Endothelial cell of umbilical vein (primary cell): Measurements from ENCODE around the gene LDHAL6B. TPM values are rescaled to one million over a fixed set of nuclear protein-coding genes. Genes with fewer than 3 reads are reported as not detected.

Experiments used
- Bru-seq: library from RNA; stranded (reverse); fragments of 400-500 nt; gene quantifications from one replicate; lab custom pipeline; 2021; lab: Mats Ljungman, UMichigan
- BruChase-seq, 2 experiments: library from RNA; stranded (reverse); fragments of 400-500 nt; gene quantifications; one replicate each; lab custom pipeline; 2021; lab: Mats Ljungman, UMichigan
- BruUV-seq: library from RNA; stranded (reverse); fragments of 400-500 nt; replicated peaks from 2 replicates; lab custom pipeline; 2021; lab: Mats Ljungman, UMichigan
- CTCF ChIA-PET: fragments of 300-600, 350-600 bp; sonication (Branson Sonifier 250); formaldehyde crosslinking; loops from one replicate; lab custom pipeline; 2021; ENCODE audit warnings: antibody characterized with exemption, inconsistent platforms; lab: Charles Lee
- POLR2A ChIA-PET: fragments of 300-600, 350-600 bp; sonication (Branson Sonifier 250); formaldehyde crosslinking; loops from one replicate; lab custom pipeline; 2021; ENCODE audit warnings: antibody characterized with exemption, inconsistent platforms; lab: Charles Lee
- DNase-seq: peaks from one replicate; pipeline ENCODE4 v3.0.0-alpha.2; 2011; ENCODE audit warnings: low read depth, low spot score
- FAIRE-seq: peaks from 2 replicates; lab custom pipeline; 2011; peaks lifted over from hg19 to GRCh38; lab: Jason Lieb, UNC
- H2AFZ ChIP-seq: 2 replicates; pipeline ENCODE4 v1.6.0; 2012; ENCODE audit warnings: low read depth, low read length, control low read depth, inconsistent platforms
- H3K27ac ChIP-seq: 2 replicates; pipeline ENCODE4 v1.5.1; 2011; ENCODE audit warnings: low read depth, mild to moderate bottlenecking, control low read depth, low read length, moderate library complexity; ENCODE audit not compliant: insufficient read depth
- H3K27me3 ChIP-seq, 2 experiments: 2 replicates each; pipeline versions ENCODE4 v1.6.0 to v1.6.1; 2011; ENCODE audit warnings: low read length in 2 of 2, mixed read lengths in 1 of 2; ENCODE audit not compliant: control insufficient read depth in 2 of 2, insufficient read depth in 2 of 2
- H3K36me3 ChIP-seq, 2 experiments: 2 replicates in 1 of 2; 3 replicates in 1 of 2; pipeline ENCODE4 v1.5.1; 2011; ENCODE audit warnings: low read length in 2 of 2, mild to moderate bottlenecking in 1 of 2, moderate library complexity in 1 of 2; ENCODE audit not compliant: control insufficient read depth in 2 of 2, insufficient read depth in 2 of 2; ENCODE audit errors: extremely low read depth in 1 of 2
- H3K4me1 ChIP-seq: 3 replicates; pipeline ENCODE4 v1.5.1; 2011; ENCODE audit warnings: mild to moderate bottlenecking, low read length; ENCODE audit not compliant: control insufficient read depth, insufficient read depth; ENCODE audit errors: extremely low read depth
- H3K4me2 ChIP-seq: 2 replicates; pipeline ENCODE4 v1.6.1; 2011; ENCODE audit warnings: low read length, control low read depth, mixed read lengths; ENCODE audit not compliant: insufficient read depth
- H3K4me3 ChIP-seq, 3 experiments: fragments of 200-600 bp in 1 of 3; sonication (generic), shearing (Covaris generic) in 1 of 3; replicated peaks in 1 of 3; 2 replicates each; pipeline ENCODE4 v1.5.1; 2011 to 2016; ENCODE audit warnings: control low read depth in 3 of 3, low read length in 3 of 3, mild to moderate bottlenecking in 2 of 3, inconsistent platforms in 1 of 3, low read depth in 1 of 3, moderate library complexity in 1 of 3; ENCODE audit not compliant: insufficient read depth in 1 of 3
- H3K79me2 ChIP-seq: 2 replicates; pipeline ENCODE4 v1.6.0; 2012; ENCODE audit warnings: low read length, inconsistent platforms; ENCODE audit not compliant: control insufficient read depth, insufficient read depth
- H3K9ac ChIP-seq: replicated peaks from 2 replicates; pipeline ENCODE3; 2011; ENCODE audit warnings: low read length, control low read depth; ENCODE audit not compliant: insufficient read depth; ENCODE audit errors: extremely low read depth
- H3K9me1 ChIP-seq: replicated peaks from 3 replicates; pipeline ENCODE4 v1.6.0; 2011; ENCODE audit warnings: mild to moderate bottlenecking, low read length; ENCODE audit not compliant: control insufficient read depth, insufficient read depth; ENCODE audit errors: extremely low read depth
- H3K9me3 ChIP-seq: replicated peaks from 2 replicates; pipeline ENCODE4 v1.5.1; 2012; ENCODE audit warnings: low read length, inconsistent platforms; ENCODE audit not compliant: control insufficient read depth, insufficient read depth
- H4K20me1 ChIP-seq: replicated peaks from 2 replicates; pipeline ENCODE3; 2011; ENCODE audit warnings: mild to moderate bottlenecking, low read length; ENCODE audit not compliant: control insufficient read depth, insufficient read depth; ENCODE audit errors: extremely low read depth
- EZH2 ChIP-seq: IDR thresholded peaks from 2 replicates; pipeline ENCODE4 v1.6.1; 2012; ENCODE audit warnings: borderline replicate concordance, low read depth, mild to moderate bottlenecking, moderate library complexity, low read length, inconsistent platforms; ENCODE audit not compliant: severe bottlenecking
- FOS ChIP-seq: IDR thresholded peaks from 2 replicates; pipeline ENCODE4 v1.6.1; 2011; ENCODE audit warnings: mild to moderate bottlenecking, low read length, moderate library complexity, borderline replicate concordance; ENCODE audit not compliant: insufficient read depth
- GATA2 ChIP-seq: IDR thresholded peaks from 2 replicates; pipeline ENCODE4 v1.7.0; 2011; ENCODE audit warnings: low read depth, mild to moderate bottlenecking, moderate library complexity, mixed read lengths, low read length; ENCODE audit not compliant: insufficient read length, insufficient read depth
- JUN ChIP-seq: IDR thresholded peaks from 2 replicates; pipeline ENCODE4 v1.6.1; 2011; ENCODE audit warnings: borderline replicate concordance, low read depth; ENCODE audit not compliant: insufficient read length, insufficient read depth
- MYC ChIP-seq: IDR thresholded peaks from one replicate; pipeline ENCODE4 v1.6.1; 2011; ENCODE audit warnings: mild to moderate bottlenecking, low read depth, low read length
- POLR2A ChIP-seq: IDR thresholded peaks from 2 replicates; pipeline ENCODE4 v1.6.1; 2012; ENCODE audit warnings: low read depth, mild to moderate bottlenecking, control low read depth, low read length
- POLR2AphosphoS5 ChIP-seq: IDR thresholded peaks from 2 replicates; pipeline ENCODE4 v1.6.1; 2012; ENCODE audit warnings: low read depth, mild to moderate bottlenecking, control low read depth, low read length, moderate library complexity; ENCODE audit not compliant: insufficient read depth
- dilution Hi-C: fragments of 300-500 bp; cut with MboI; formaldehyde crosslinking; loops from one replicate; pipeline ENCODE4 v1.15.0; 2019; ENCODE audit warnings: low sequenced_read_pairs; ENCODE audit not compliant: extremely low pct_ligation_motif_present
- intact Hi-C: fragments of 100-400 bp; cut with micrococcal nuclease; formaldehyde crosslinking; loops from one replicate; pipeline ENCODE4 v1.10.0; 2022
- long read RNA-seq: library from polyadenylated mRNA; stranded (forward); transcript quantifications from one replicate; pipeline ENCODE4 v2.0.0, GENCODE V29; 2021
- polyA minus RNA-seq, 3 experiments: library from RNA; depleted of rRNA, polyadenylated mRNA; stranded (reverse); fragments of >200 nt; gene quantifications; 1 replicate in 1 of 3; 2 replicates in 2 of 3; pipeline ENCODE4 v1.2.3, GENCODE V29; 2011
- polyA plus RNA-seq, 4 experiments: library from polyadenylated mRNA; depleted of rRNA in 3 of 4; stranded (reverse) in 3 of 4; unstranded in 1 of 4; fragments of >200 nt; gene quantifications; 2 replicates each; pipeline versions ENCODE4 v1.2.1 to v1.2.3, GENCODE V29; 2011 to 2012; ENCODE audit warnings: missing spikeins in 1 of 4
- total RNA-seq: library from RNA; stranded (reverse); gene quantifications from 2 replicates; pipeline ENCODE4 v1.2.3, GENCODE V29; 2021
- TF ChIP-seq, protein P1 (sequence below): IDR thresholded peaks from 2 replicates; pipeline ENCODE4 v1.6.1; 2011; ENCODE audit not compliant: insufficient read depth, insufficient read length
- TF ChIP-seq, protein P2 (sequence below), 2 donors: IDR thresholded peaks; 1 replicate in 1 of 2; 2 replicates in 1 of 2; pipeline ENCODE4 v1.5.1; 2011; ENCODE audit warnings: low read length in 2 of 2, mild to moderate bottlenecking in 2 of 2, moderate library complexity in 2 of 2, control low read depth in 1 of 2, inconsistent platforms in 1 of 2, low read depth in 1 of 2; ENCODE audit not compliant: insufficient read depth in 1 of 2; ENCODE audit errors: extremely low read depth in 1 of 2

Gene LDHAL6B
- total RNA-seq (not detected in 2 replicates), polyA plus RNA-seq (not detected in 2 replicates), polyA minus RNA-seq (not detected in 2 replicates), Bru-seq, nascent RNA (not detected), BruChase-seq, experiment 1, labeled RNA remaining after a 6-hour chase (percentile 29 among the genes with signal in this experiment), BruChase-seq, experiment 2, labeled RNA remaining after a 2-hour chase (not detected)
- not detected in 2 replicates for polyA plus RNA-seq (2011; cell fraction: cytosol; rRNA removed)
- 0.07 and 0.11 TPM in 2 replicates for polyA plus RNA-seq (2011; cell fraction: nucleus; rRNA removed)
- polyA plus RNA-seq (2012), result 0.09 and 0.35 TPM in 2 replicates
- not detected for polyA minus RNA-seq (2011; cell fraction: cytosol; rRNA and poly(A)+ RNA removed)
- not detected in 2 replicates for polyA minus RNA-seq (2011; cell fraction: nucleus; rRNA and poly(A)+ RNA removed)
- long read RNA-seq, result 0 reads

DNA sequence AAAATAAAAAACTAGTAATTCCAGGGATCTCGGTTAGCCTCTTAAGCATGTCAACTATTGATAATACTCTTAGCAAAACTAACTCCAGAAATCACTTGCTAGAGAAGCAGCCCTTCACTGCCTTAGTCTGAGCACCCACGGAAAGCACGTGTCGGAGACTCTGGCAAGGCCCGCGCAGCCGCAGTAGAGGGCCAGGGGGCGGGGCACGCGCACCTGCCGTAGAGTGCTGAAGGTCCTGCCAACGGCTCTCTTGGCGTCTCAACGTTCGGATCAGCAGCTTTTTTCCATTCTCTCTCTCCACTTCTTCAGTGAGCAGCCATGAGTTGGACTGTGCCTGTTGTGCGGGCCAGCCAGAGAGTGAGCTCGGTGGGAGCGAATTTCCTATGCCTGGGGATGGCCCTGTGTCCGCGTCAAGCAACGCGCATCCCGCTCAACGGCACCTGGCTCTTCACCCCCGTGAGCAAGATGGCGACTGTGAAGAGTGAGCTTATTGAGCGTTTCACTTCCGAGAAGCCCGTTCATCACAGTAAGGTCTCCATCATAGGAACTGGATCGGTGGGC lies at the start of gene LDHAL6B:
TSS of gene LDHAL6B (plus strand) at position 221 of the 561 bp plus-strand sequence. CDS start at position 319, 98 bp downstream.
- dilution Hi-C loops (no loop called here), intact Hi-C loops (no loop called here)
- H3K27ac ChIP-seq, result no peak within 1 kb of the TSS
- ChIA-PET CTCF (interaction anchor here (1.0 to 1.3 kb wide), 2 partner anchors 94 to 286 kb away, joined by 3 read pairs; no protein-coding TSS in a partner anchor), POLR2A (interaction anchor here (0.5 kb wide), 1 partner anchor 15 kb away, joined by 4 read pairs; no protein-coding TSS in a partner anchor)
- DNase-seq (no peak), FAIRE-seq (no peak)
- no peaks in the 10 kb centered on the region for H3K4me1 ChIP-seq
- no peaks in the 10 kb centered on the region for H3K9me3 ChIP-seq
- H3K4me2 ChIP-seq, result no peak within 1 kb of the TSS
- no peak within 1 kb of the TSS for H3K9ac ChIP-seq
- no peak within 1 kb of the TSS for H2AFZ ChIP-seq
- H3K36me3 ChIP-seq, result peaks cover 19 to 29% of the 10 kb centered on the region in 2 experiments
- BruUV-seq, result no TSS peak
- H3K79me2 ChIP-seq, result no peaks in the 10 kb centered on the region
- TF ChIP-seq, protein P1, sequence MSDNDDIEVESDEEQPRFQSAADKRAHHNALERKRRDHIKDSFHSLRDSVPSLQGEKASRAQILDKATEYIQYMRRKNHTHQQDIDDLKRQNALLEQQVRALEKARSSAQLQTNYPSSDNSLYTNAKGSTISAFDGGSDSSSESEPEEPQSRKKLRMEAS, result no peak
- TF ChIP-seq JUN (no peak), POLR2AphosphoS5 (no peak), MYC (no peak), GATA2 (no peak), POLR2A (no peak), EZH2 (no peak), FOS (no peak)
- TF ChIP-seq, protein P2, sequence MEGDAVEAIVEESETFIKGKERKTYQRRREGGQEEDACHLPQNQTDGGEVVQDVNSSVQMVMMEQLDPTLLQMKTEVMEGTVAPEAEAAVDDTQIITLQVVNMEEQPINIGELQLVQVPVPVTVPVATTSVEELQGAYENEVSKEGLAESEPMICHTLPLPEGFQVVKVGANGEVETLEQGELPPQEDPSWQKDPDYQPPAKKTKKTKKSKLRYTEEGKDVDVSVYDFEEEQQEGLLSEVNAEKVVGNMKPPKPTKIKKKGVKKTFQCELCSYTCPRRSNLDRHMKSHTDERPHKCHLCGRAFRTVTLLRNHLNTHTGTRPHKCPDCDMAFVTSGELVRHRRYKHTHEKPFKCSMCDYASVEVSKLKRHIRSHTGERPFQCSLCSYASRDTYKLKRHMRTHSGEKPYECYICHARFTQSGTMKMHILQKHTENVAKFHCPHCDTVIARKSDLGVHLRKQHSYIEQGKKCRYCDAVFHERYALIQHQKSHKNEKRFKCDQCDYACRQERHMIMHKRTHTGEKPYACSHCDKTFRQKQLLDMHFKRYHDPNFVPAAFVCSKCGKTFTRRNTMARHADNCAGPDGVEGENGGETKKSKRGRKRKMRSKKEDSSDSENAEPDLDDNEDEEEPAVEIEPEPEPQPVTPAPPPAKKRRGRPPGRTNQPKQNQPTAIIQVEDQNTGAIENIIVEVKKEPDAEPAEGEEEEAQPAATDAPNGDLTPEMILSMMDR (IDR thresholded peaks at IDR 0.05; ENCODE audit: extremely low read depth in 1 of 2, insufficient read depth in 1 of 2, low read depth in 1 of 2, low read length in 2 of 2), result no peak
- H3K4me3 ChIP-seq, result no peak within 1 kb of the TSS
- no peaks in the 10 kb centered on the region for H3K9me1 ChIP-seq
- H4K20me1 ChIP-seq, result no peaks in the 10 kb centered on the region
- no peaks in the 10 kb centered on the region for H3K27me3 ChIP-seq
